HG03064 (cell line): ENCODE results near the gene GABARAPL2.
A peak's percentile ranks its signal among the peaks of the same experiment; 100 is the strongest.

Experiments
- ATAC-seq: cut with Tn5 transposase; IDR thresholded peaks from one replicate; pipeline ENCODE4 v1.9.1; 2021; ENCODE audit warnings: low read depth; ENCODE audit not compliant: unreplicated experiment

Gene GABARAPL2

DNA sequence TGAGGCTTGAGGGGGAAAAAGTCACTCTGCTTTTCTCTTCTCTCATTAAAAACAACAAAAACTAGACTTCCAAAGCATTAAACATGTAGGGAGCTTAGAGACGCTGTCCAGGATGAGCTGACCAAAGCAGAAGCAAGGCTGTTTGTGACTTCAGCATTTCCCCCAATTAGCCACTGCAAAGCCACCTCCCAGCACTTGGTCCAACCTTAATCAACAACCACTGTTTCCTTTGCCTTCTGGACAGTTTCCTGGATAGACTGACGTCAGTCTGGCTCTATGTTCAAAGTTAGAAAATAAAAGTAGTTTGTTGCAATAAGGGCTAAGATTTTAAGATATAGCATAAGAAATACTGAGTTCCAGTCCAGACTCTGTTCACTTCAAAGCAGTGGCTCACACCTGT is 13.2 kb upstream of the GABARAPL2 start:
- no peak for ATAC-seq

DNA sequence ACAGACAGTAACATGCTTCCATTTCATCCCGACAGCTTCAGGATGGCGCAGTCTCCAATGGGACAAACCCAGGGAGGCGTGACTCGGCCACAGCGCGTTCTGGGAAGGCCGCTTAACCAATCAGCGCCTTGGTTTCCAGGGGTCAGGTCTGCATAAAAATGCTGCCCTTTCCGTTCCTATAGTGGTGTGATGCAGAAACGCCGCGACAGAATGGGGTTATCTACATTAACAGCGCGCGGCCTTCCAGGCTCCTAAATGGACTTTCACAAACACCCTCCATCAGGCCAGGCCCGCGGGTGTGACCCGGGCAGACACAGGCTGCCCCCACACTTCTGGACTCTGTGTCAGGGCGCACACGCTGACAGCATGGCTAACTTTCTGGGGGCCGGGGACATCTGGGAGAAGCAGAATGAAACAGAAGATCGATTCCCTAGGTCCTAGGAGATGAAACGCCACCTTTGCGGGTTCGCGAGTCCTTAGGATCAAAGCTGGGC is 10.9 kb upstream of the GABARAPL2 start:
- ATAC-seq = peak; percentile 35

DNA sequence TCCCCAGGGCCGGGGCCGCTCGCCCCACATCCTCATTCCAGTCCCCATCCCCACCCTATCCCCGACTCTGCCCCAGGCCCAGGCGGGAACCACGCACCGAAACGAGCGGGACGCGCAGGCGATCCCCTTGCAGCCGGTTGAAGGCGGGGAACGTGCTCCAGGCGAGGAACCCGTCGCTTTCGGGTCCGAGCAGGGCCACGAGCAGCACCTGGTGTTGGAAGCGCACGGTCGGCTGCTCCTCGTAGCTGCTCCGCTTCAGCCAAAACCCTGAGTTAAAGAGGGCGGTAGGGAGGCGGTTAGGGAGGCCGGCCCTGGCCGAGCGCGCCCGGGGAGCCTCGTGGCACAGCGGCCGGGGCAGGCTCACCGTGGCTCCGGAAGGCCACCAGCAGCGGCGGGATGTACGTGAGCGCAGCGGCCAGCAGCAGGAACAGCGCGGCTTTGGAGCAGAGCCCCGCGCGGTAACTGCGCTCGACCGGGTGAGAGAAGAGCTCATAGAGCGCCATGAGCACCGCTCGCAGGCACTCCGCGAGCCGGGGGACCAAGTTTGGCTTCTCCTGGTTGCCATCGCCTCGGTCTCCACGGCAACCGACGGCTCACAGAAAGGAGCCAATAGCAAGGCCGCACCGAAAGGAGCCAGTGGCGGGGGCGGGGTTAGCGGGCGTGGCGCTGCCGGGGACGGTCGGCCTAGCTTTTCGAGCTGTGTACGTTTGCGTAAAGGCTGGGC is 10.3 kb upstream of the GABARAPL2 start, which contains the start of gene TMEM231:
TSS of gene TMEM231 (minus strand) at position 546 of the 724 bp plus-strand sequence. CDS start at position 503, 43 bp downstream.
- peak; percentile 97 for ATAC-seq

DNA sequence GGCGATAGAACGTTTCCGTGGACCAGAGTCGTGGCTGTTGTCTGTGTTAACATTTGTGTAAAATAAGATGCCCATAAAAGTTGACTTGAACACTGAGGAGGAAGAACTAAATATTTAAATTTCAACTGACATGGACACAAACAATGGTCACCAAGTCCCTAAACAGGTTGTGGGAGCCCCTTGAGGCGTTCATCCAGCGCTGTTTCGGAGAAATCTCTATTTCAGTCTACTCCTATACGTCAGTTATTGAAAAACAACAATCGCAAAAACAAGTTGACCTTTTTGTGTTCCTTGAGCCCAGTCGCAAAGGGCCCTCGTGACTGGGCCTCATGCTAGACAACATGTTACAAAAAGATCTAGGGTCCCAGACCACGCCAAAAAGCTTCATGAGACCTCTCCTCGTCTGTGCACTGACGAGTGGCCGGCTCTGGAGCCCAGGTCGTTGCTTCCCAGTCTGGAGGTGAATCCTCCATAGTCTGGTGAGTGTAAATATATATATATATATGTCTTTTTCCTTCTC is 9.7 kb upstream of the GABARAPL2 start:
- no peak for ATAC-seq

DNA sequence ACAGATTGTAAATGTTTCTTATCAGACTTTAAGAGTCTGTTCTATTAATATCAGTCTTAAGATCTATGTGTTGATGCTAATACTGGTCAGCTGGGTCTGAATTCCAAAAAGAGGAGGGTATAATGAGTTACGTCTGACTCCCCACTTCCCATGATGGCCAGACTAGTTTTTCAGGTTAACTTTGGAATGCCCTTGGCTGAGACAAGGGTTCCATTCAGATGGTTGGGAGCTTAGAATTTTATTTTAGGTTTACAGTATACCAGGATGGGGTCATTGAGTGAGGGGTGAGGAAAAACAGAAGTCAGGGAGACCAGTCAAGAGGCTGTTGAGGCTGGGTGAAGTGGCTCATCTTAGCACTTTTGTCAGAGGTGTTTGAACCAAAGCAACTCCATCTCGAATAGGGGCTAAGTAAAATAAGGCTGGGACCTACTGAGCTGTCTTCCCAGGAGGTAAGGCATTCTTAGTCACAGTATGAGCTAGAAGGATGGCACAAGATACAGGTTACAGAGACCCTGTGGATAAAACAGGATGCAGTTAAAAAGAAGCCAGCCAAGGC is 7.3 kb upstream of the GABARAPL2 start:
- no peak for ATAC-seq

DNA sequence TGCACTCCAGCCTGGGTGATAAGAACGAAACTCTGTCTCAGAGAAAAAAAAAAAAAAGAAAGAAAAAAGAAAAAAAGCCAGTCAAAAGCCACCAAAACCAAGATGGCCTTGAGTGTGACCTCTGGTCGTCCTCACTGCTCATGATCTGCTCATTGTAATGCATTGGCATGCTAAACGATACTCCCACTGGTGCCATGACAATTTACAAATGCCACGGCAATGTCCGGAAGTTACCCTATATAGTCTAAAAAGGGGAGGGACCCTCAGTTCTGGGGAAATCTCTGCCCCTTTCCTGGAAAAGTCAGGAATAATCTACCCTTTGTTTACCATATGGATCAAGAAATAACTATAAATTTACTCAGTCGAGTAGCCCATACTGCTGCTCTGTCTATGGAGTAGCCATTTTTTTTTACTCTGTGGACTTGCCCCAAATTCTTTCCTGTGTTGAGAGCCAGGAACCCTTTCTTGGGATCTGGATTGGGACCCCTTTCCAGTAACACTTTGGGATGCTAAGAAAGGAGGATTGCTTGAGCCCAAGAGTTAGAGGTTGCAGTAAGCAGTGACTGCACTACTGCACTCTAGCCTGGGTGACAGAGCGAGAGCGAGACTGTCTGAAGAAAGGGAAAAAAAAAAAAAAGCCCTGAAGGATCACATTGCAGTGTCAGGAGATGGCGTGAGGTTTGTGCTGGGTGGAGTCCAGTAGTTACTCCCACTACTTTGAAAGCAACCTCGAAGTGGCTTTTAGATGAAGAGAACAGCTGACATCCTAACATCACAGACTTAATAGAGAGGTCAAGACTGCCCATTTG is 6.4 kb upstream of the GABARAPL2 start:
- no peak for ATAC-seq

DNA sequence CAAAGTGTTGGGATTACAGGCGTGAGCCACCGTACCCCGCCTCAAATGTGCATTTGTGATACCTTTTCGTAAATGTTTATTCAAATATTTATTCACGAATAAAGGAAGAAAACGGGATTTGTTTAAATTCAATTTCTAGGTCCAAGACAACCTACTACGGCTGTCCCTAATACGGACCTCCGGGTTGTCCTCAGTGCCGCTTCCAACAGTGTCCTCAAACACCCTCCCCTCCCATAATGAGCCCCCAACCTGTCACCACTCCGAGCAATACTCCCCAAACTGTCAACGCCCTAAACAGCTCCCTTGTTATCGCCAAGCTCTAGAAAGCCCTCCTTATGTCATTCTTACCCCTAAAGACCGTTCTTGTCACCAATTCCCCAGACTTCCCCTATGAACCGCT is 539 bp upstream of the GABARAPL2 start:
- ATAC-seq = peak; percentile 2

DNA sequence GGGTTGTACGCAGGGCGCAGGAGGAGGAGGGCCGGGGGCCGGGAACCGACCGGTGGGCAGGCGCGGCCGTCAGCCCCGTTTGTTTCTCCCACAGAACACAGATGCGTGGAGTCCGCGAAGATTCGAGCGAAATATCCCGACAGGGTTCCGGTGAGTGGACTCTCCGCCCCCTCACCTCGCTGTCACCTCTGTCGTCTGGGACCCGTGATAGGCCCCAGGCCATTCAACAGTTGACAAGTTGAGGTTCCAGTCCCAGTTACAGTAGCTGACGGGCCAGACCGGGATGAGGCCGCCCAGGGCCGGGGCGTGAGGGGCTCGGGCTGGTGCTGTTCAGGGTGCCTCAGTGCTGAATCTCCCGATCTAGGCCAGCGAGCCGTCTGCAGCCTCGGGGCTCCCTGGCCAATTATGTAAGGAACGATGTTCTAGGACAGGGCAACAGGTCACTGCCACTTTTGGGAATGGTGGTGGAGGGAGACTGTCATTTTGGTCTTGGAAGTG is 628 bp downstream of the GABARAPL2 start:
- no peak for ATAC-seq

DNA sequence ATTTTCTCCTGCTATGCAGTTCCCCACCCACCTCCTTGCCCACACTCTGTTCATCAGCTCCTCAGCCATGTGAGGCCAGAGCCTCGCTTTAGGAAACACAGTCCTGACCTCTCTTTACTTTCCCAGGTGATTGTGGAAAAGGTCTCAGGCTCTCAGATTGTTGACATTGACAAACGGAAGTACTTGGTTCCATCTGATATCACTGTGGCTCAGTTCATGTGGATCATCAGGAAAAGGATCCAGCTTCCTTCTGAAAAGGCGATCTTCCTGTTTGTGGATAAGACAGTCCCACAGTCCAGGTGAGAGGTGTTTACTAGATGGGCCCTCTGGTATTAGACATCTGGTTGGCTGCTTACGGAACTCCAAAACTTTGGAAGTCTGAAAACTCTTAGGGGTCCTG is 1.7 kb downstream of the GABARAPL2 start:
- no peak for ATAC-seq

DNA sequence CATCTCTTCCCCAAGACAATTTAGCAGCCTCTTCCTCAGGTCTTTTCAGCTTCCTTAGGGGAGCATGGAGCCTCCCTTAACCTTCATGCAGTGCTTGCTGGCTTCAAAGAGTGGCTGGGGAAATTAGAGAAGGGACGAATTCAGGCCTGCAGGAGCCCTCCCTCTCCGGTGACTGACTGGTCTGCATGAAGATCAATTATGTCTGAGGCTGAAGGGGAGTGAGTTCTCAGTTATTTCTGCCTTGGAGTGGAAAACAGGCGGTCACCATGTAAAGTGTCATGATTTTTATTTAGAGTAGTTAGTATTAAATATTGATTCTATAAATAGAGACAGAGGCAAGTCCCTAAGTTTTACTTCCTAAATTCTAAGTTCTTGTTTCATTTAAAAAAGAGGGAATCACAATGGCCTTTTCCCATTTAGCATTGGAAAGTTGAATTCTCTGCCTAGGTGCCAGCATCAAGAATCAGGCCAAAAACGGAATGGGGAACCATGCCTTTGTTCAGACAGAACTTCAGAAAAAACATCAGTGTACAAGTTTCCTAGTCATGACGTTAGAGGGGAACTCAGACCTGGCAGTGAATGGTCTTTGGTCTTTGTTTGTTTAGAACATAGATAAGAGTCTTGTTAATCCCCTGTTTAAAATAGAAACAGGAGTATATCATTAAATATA is 4.4 kb downstream of the GABARAPL2 start:
- ATAC-seq = no peak

DNA sequence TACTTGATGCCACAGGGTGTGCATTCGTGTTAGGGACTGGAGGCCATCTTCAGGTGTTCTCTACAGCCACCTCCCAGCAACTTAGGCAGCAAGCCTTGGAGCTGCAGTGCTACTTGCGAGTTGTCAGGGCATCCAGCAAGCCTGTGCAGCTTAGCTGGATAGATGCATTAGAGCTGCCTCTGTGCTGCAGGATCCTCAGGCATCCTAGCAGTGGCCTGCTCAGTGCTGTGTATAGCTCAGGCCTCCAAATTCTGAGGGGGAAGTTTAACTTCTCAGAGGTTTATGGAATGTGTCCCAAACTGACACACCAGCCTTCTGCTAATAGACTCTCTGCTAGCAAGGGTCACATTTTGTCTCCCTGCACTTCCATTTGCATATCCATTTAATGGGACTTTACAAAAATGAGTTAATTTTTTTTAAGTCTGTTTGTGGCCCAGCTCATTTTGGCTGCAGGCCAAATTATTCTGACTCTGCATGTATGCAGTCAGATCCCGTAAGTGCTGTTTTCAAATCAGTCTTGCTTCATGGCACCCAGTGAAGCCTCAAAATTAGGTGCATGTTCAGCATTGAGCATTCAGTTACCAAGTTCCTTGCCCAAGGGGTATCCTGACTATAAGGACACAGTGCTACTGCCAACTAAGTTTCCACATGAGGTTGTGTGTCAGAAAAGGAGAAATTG is 6.8 kb downstream of the GABARAPL2 start:
- ATAC-seq = no peak

DNA sequence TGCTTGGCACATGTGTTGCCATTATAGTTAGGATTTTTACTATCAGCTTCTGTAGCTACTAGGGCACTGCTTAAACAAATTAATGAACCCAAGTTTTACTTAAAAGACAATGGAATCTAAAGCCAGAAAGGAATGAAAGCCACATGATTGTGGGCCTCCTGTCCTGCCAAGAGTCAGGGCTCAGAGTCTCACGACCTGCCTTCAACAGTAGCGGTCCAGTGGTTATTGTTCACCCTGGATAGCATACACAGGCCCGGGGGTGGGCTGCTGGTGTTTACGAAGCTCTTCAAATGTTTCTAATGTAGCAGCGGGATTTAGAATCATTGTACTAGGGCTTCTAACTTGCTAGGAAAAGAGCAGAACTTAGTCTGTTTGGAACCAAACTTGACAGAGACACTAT is 7.8 kb downstream of the GABARAPL2 start:
- ATAC-seq = no peak

DNA sequence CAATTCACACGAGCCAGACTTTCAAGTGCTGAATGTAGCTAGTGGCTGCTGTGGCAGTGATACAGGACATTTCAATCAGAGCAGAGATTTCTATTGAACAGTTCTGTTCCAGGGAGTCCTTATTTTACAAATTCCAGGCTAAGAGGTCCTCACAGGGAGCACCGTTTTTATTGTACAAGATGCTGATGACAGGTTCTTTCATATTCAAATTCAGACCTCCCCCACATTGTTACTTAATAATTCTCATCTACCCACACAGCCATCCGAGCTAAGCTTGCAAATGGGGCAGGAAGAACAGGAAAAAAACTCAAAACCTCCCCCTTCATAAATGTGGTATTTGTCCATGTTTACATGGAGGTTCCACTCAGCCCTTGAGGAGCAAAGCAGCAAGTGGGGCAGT is 9.8 kb downstream of the GABARAPL2 start:
- no peak for ATAC-seq

DNA sequence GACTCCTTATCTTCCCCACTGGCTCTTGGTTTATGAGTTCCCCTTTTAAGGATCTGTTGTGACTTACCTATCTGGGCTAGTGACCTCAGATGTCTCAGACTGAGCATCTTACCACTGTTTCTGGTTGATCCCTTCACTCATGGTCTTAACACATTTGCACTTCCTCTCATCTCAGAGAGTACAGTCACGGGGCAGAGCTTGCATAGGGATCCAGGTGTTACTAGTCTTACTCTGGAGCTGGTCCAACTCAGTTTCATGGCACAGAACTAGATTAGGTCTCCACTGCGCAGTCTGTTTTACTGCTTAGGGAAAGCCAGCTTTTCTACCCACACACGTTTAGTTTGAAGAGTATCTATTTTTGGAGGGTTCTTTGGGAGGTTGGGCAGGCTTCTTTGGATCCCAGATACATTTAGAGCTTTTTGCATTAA is 10.2 kb downstream of the GABARAPL2 start:
- ATAC-seq = no peak

DNA sequence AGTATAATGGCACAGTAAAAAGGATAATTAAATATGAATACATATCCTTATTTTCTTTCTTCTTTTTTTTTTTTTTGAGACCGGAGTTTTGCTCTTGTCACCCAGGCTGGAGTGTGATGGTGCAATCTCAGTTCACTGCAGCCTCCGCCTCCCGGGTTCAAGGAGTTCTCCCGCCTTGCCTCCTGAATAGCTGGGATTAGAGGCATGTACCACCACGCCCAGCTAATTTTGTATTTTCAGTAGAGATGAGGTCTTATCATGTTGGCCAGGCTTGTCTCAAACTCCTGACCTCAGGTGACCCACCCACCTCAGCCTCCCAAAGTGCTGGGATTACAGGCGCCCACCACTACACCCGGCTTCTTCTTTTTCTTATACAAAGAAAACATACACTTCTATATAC is 12.0 kb downstream of the GABARAPL2 start:
- no peak for ATAC-seq

DNA sequence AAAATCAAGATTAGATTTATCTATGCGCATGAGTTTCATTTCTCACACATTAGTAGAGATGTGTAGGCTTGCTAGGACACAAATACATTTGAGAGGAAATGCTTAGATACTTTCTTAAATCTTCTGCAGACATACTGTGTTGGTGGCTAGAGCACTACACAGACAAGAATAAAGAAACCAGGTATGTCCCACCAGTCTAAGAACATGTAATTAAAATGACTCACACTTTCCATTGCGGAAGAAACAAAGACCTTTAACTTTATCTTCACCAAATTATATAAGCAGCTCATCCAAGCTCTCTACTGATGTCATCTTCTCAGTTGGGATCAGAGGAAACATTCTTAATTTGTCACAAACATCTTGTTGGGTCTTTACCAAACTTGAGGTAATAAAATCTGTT is 12.5 kb downstream of the GABARAPL2 start:
- ATAC-seq = no peak

DNA sequence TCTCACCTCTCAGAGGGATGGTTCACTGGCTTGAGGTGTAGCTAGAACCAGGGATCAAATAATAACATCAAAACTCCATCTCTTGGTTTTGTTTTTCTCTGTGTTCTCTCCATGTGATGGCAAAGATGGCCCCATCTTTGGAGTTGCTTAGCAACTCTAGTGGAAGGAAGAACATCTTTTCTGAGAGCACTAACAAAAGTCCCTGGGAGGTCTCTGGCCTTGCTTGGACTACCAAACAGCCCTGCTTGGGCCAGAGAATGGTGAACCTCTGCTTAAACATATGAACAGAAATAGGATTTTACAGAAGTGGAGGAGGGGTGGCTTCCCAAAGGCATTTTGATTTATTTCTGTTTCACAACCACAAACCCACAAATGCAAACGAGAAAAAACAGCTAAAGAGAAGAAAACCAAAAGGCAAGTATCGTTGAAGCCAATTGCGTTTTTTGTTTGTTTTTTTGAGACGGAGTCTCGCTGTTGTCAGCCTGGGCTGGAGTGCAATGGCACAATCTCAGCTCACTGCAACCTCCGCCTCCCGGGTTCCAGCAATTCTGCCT is 13.2 kb downstream of the GABARAPL2 start:
- ATAC-seq = no peak

DNA sequence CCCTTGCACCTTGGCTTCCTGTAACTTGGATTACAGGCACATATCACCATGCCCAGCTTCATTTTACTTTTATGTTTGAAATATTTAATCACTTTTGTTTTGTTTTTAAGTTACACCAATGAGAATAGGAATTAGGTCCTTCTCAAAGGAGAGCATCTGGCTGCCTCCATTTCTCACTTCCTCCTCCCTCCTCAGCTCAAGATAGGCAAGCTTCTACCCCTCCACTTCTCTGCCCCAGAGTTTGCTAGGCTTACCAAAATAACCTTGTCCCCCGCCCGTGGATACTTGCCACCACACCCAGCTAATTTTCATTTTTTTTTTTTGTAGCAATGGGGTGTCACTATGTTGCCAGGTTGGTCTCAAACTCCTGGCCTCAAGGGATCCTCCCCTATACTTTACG is 17.9 kb downstream of the GABARAPL2 start:
- ATAC-seq = no peak

DNA sequence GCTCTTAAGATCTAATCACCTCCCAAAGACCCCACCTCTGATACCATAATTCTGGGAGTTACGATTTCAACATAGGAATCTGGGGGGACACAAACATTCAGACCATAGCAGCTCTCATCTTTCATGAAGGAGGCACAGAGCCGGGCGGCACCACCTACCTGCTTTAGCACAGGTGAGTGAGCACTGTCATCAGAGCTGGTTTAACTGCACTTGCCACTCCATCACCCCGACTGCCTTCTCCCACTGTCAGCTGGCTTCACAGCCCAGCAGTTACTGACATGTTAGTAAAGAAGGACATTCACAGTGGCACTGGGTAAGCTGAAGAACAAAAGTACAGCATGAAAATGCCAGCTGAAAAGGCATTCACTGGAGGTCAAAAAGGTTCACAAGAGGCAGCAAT is 22.5 kb downstream of the GABARAPL2 start:
- ATAC-seq = no peak

DNA sequence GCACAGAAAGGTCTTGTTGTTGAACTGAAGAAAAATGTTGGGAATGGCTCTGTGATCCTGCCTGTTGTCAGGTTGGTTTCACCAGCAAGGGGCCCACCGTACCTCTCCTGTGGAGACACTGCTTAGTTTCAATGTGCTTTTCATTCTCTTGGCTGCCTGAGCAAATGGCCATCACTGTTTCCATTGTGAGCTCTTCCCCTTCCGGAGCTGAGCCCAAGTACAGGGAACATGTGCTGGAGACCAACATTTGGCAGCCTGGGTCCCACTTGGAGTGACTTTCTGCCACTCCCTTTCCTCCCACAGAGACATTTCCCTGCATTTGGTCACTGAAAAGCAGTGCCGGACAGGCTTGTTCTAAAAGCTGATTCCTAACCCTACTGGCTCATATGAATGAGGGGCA is 23.1 kb downstream of the GABARAPL2 start:
- ATAC-seq = no peak
